ENCODE results near the gene CRELD2. TPM values are rescaled to one million over a fixed set of nuclear protein-coding genes. Genes with fewer than 3 reads are reported as not detected.

Gene CRELD2
- total and polyA plus RNA-seq, 2 of the 8 experiments (the other 6 are each of a cell fraction or from before 2014, with no cell fraction given) = 24.5 to 36.6 TPM

DNA sequence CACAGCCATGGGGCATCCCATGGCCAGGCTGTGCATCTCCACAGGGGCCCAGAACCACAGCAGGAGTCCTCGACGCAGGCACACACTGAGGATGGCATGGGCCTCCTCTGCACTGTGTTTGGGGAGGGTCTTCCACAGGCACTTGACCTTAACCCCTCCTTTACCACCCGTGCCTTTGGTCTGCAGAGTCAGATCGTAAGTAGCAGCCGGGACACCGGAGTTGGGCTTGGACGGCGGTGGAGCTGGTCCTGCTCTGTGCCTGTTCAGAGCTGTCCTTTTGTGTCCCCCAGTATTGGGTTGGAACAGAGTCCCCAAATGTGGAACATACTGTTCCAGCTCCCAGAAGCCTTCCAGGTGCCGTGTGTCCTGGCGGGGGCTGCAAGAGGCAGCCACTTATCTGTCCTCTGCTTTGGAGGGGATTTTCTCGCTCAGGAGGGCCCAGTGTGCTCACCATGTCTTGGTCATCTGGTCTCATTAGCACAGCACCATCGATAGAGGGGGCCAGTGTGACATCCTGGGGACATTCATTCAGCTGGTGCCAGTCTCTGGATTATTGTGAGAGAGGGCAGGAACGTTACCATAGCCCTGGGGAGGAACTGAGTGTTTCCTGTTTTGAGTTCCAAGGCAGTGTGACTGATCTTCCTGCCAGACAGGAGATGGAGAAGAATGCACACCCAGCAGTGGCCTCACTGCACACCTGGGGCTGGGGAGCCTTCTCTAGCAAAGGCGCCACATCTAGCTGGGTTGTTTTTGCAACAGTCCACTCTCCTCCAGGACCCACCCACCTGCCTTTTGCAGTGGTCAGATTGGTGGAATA is 12.4 kb downstream of the CRELD2 start:
- Histone ChIP-seq H4K8ac (ENCODE audit: extremely low read depth, insufficient read depth, low read length) (no peak overlapping the region), H3K27me3 (replicated peaks in 1 of 4; ENCODE audit: control insufficient read depth in 3 of 4, extremely low read depth in 1 of 4, insufficient read depth in 3 of 4, low read length in 3 of 4) (peaks cover 0 to 12% (median 10%) of the 10 kb centered on the region in 4 experiments; a peak in 6 of 7 replicates), H3K56ac (replicated peaks; ENCODE audit: insufficient read length, low read depth, low read length) (no peak overlapping the region), H3K23me2 (ENCODE audit: low read depth, low read length) (peaks cover 7% of the 10 kb centered on the region; the same call in 1 of the 2 replicates), H2BK120ac (replicated peaks; ENCODE audit: low read depth, low read length) (no peak overlapping the region), H3K9ac (replicated peaks in 1 of 4; ENCODE audit: extremely low read depth in 1 of 4, low read depth in 3 of 4, low read length in 3 of 4) (no peak overlapping the region), H3K4me3 (ENCODE audit: extremely low read depth in 1 of 4, insufficient read depth in 2 of 4, low read depth in 3 of 4, low read length in 4 of 4) (no peak overlapping the region), H2BK5ac (ENCODE audit: low read depth, low read length) (no peak overlapping the region), H4K20me1 (replicated peaks in 1 of 2; ENCODE audit: control insufficient read depth in 1 of 2, insufficient read depth in 2 of 2, low read length in 2 of 2) (peaks cover 2 to 6% of the 10 kb centered on the region in 2 experiments), H3K4me2 (ENCODE audit: insufficient read depth in 1 of 2, low read depth in 2 of 2, low read length in 2 of 2) (no peak overlapping the region), H3K27ac (ENCODE audit: low read depth, low read length) (no peak overlapping the region), H2AFZ (ENCODE audit: low read length) (no peak overlapping the region), H3K9me3 (ENCODE audit: insufficient read depth in 2 of 2, low read depth in 1 of 2, low read length in 1 of 2) (no peaks in the 10 kb centered on the region), H2BK15ac (ENCODE audit: low read length) (peak overlapping the region; percentile 32; the same call in 1 of the 2 replicates), H3K4me1 (replicated peaks in 1 of 4; ENCODE audit: control insufficient read depth in 3 of 4, insufficient read depth in 4 of 4, low read length in 3 of 4) (peaks cover 0 to 8% (median 1%) of the 10 kb centered on the region in 4 experiments; a peak in 2 of 7 replicates), H2BK20ac (ENCODE audit: low read length) (no peak overlapping the region), H4K5ac (ENCODE audit: insufficient read length, low read depth, low read length) (no peak overlapping the region), H3K79me2 (ENCODE audit: control insufficient read depth in 1 of 2, insufficient read depth in 2 of 2, low read length in 2 of 2) (no peaks in the 10 kb centered on the region), H3K18ac (ENCODE audit: extremely low read depth, low read length) (no peak overlapping the region), H2AK5ac (ENCODE audit: low read depth, low read length) (0 out of 2 replicates have a peak overlapping the region, but pooled peaks have one; percentile 14), H3K36me3 (ENCODE audit: control insufficient read depth in 2 of 4, insufficient read depth in 4 of 4, low read length in 3 of 4) (no peaks in the 10 kb centered on the region; a peak in 1 of 8 replicates), H4K91ac (replicated peaks; ENCODE audit: insufficient read length, low read length) (no peak overlapping the region), H2BK12ac (ENCODE audit: low read depth, low read length) (peak overlapping the region; percentile 50; the same call in 1 of the 2 replicates), H3K4ac (replicated peaks; ENCODE audit: insufficient read length, low read depth, low read length) (no peak overlapping the region), H3K79me1 (ENCODE audit: low read depth, low read length) (no peaks in the 10 kb centered on the region; the same call in 1 of the 2 replicates), H3K23ac (ENCODE audit: insufficient read length) (no peak overlapping the region), H3K14ac (ENCODE audit: insufficient read length) (no peak overlapping the region)
- DNase-seq (ENCODE audit: low read depth in 1 of 2, low spot score in 2 of 2) (no peak), FAIRE-seq (no peak)
- ChIA-PET POLR2A (ENCODE audit: partially characterized antibody) (interaction anchor here (0.6 to 1.6 kb wide), 3 partner anchors 13 to 82 kb away, joined by 3 read pairs; partner anchors contain the start of genes ALG12 and CRELD2), CTCF (ENCODE audit: partially characterized antibody) (interaction anchor here (0.6 to 5.2 kb wide), 29 partner anchors 9 to 405 kb away, joined by 3 to 54 read pairs (median 5); partner anchors contain the start of gene IL17REL)
- TF ChIP-seq RAD21 (IDR thresholded peaks at IDR 0.05 in 1 of 2, conservative IDR thresholded peaks at IDR 0.05 in 1 of 2; ENCODE audit: low read depth in 2 of 2, low read length in 2 of 2) (peak; percentile 64 to 73), CBX5 (IDR thresholded peaks at IDR 0.05; ENCODE audit: low read depth, low read length) (no peak)
- TF ChIP-seq, protein P1, sequence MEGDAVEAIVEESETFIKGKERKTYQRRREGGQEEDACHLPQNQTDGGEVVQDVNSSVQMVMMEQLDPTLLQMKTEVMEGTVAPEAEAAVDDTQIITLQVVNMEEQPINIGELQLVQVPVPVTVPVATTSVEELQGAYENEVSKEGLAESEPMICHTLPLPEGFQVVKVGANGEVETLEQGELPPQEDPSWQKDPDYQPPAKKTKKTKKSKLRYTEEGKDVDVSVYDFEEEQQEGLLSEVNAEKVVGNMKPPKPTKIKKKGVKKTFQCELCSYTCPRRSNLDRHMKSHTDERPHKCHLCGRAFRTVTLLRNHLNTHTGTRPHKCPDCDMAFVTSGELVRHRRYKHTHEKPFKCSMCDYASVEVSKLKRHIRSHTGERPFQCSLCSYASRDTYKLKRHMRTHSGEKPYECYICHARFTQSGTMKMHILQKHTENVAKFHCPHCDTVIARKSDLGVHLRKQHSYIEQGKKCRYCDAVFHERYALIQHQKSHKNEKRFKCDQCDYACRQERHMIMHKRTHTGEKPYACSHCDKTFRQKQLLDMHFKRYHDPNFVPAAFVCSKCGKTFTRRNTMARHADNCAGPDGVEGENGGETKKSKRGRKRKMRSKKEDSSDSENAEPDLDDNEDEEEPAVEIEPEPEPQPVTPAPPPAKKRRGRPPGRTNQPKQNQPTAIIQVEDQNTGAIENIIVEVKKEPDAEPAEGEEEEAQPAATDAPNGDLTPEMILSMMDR (IDR thresholded peaks at IDR 0.05; ENCODE audit: control extremely low read depth in 1 of 3, insufficient read depth in 1 of 3, low read depth in 1 of 3, low read length in 3 of 3) = peak in 2 of 3 experiments; percentile 61 to 62; a peak in 3 of 4 replicates
- WGBS, 2 experiments (ENCODE audit: extremely low coverage in 1 of 2, insufficient coverage in 1 of 2, insufficient read length in 1 of 2, insufficient replicate concordance in 2 of 2, low coverage in 1 of 2, low lambda C conversion rate in 2 of 2, missing lambda C conversion rate in 1 of 2) = 80% methylated on average over 14 of the region's 14 CpGs; no CpG with 5 or more reads in 1 of the 2 experiments
